Kidney (tissue), 14 donors: ENCODE results near the gene KCP. TPM values are rescaled to one million over a fixed set of nuclear protein-coding genes. Genes with fewer than 3 reads are reported as not detected.

Experiments used
- DNase-seq, 5 donors: peaks; one replicate each; pipeline ENCODE4 v3.0.0-alpha.2; 2013 to 2020
- FAIRE-seq: peaks from 2 replicates; lab custom pipeline; 2012; peaks lifted over from hg19 to GRCh38; lab: Jason Lieb, UNC
- H3K27ac ChIP-seq, 2 donors: one replicate each; pipeline ENCODE4 v1.7.0; 2013; ENCODE audit warnings: low read depth in 2 of 2, low read length in 2 of 2, inconsistent platforms in 1 of 2
- H3K27me3 ChIP-seq: one replicate; pipeline ENCODE4 v1.7.1; 2013; ENCODE audit warnings: low read length, inconsistent platforms; ENCODE audit not compliant: control insufficient read depth, insufficient read depth
- H3K36me3 ChIP-seq, 3 donors: one replicate each; pipeline versions ENCODE4 v1.7.0 to v1.7.1; 2013; ENCODE audit warnings: low read length in 3 of 3, control low read depth in 1 of 3, inconsistent platforms in 1 of 3; ENCODE audit not compliant: insufficient read depth in 3 of 3, control insufficient read depth in 2 of 3
- H3K4me1 ChIP-seq, 3 donors: one replicate each; pipeline versions ENCODE4 v1.7.0 to v1.7.1; 2013; ENCODE audit warnings: low read length in 3 of 3, inconsistent platforms in 1 of 3, low read depth in 1 of 3; ENCODE audit not compliant: control insufficient read depth in 2 of 3, insufficient read depth in 2 of 3
- H3K4me3 ChIP-seq, 3 donors: one replicate each; pipeline versions ENCODE4 v1.7.0 to v1.8.1; 2013; ENCODE audit warnings: low read length in 3 of 3, control low read depth in 1 of 3, inconsistent platforms in 1 of 3
- H3K9ac ChIP-seq, 3 donors: one replicate each; pipeline versions ENCODE4 v1.7.0 to v1.7.1; 2013; ENCODE audit warnings: low read length in 3 of 3, control low read depth in 1 of 3, inconsistent platforms in 1 of 3
- H3K9me3 ChIP-seq, 3 donors: one replicate each; pipeline versions ENCODE4 v1.7.0 to v1.7.1; 2013; ENCODE audit warnings: low read length in 3 of 3, control low read depth in 1 of 3, inconsistent platforms in 1 of 3; ENCODE audit not compliant: control insufficient read depth in 2 of 3, insufficient read depth in 1 of 3
- intact Hi-C: fragments of 100-400 bp; cut with DNase I; formaldehyde crosslinking; loops from one replicate; pipeline ENCODE4 v1.11.1; 2022
- polyA plus RNA-seq: library from polyadenylated mRNA; stranded (reverse); fragments of 350-450 nt; fragmentation: Illumina TruSeq; extraction: RNeasy Lipid Tissue Mini Kit (QIAGEN cat#74804); gene quantifications from one replicate; pipeline ENCODE4 v1.2.3, GENCODE V29; 2014; ENCODE audit warnings: low read depth, low replicate concordance; ENCODE audit not compliant: insufficient read depth
- total RNA-seq: library from RNA; stranded (reverse); fragmentation: NEBNext Ultra II Directional; extraction: Animal tissue kit (Norgen Biotek cat#: 25700); gene quantifications from one replicate; pipeline ENCODE4 v1.2.1, GENCODE V29; 2021
- TF ChIP-seq, protein P1 (sequence below): IDR thresholded peaks from 3 replicates; pipeline ENCODE4 v1.5.1; 2012; ENCODE audit warnings: mild to moderate bottlenecking, moderate library complexity, borderline replicate concordance; ENCODE audit not compliant: insufficient read depth; ENCODE audit errors: extremely low read depth
- donor health status: control.
- donor health status: control.
- donor health status: control.
- donor health status: control.
- donor health status: control.
- donor health status: DM: yes; HTN: yes; CAD: no.
- donor health status: Normal renal cell carcinoma (clear cell type).

The KCP gene
- total and polyA plus RNA-seq, 2 donors from 2014 or later: 7.7 to 44.6 TPM

GRCh38 chr7:128923411-128923800, 12.9 kb upstream of the KCP start:
- Histone ChIP-seq H3K27me3 (no peaks in the 10 kb centered on the region), H3K9ac (no peak overlapping the region), H3K9me3 (no peaks in the 10 kb centered on the region), H3K4me1 (peaks cover 0 to 9% (median 6%) of the 10 kb centered on the region in 3 donors), H3K4me3 (no peak overlapping the region), H3K36me3 (no peaks in the 10 kb centered on the region), H3K27ac (no peak overlapping the region)
- intact Hi-C loops: no loop called here
- no peak for FAIRE-seq
- TF ChIP-seq, protein P1, sequence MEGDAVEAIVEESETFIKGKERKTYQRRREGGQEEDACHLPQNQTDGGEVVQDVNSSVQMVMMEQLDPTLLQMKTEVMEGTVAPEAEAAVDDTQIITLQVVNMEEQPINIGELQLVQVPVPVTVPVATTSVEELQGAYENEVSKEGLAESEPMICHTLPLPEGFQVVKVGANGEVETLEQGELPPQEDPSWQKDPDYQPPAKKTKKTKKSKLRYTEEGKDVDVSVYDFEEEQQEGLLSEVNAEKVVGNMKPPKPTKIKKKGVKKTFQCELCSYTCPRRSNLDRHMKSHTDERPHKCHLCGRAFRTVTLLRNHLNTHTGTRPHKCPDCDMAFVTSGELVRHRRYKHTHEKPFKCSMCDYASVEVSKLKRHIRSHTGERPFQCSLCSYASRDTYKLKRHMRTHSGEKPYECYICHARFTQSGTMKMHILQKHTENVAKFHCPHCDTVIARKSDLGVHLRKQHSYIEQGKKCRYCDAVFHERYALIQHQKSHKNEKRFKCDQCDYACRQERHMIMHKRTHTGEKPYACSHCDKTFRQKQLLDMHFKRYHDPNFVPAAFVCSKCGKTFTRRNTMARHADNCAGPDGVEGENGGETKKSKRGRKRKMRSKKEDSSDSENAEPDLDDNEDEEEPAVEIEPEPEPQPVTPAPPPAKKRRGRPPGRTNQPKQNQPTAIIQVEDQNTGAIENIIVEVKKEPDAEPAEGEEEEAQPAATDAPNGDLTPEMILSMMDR: no peak
- peak in 1 of 5 donors; percentile 17 for DNase-seq

- H3K36me3 ChIP-seq: no peaks in the 10 kb centered on the region
- no peak overlapping the region for H3K4me3 ChIP-seq
- intact Hi-C loops: no loop called here
- no peaks in the 10 kb centered on the region for H3K9me3 ChIP-seq
- H3K9ac ChIP-seq: no peak overlapping the region
- H3K27me3 ChIP-seq: no peaks in the 10 kb centered on the region
- TF ChIP-seq, protein P1: no peak
- H3K27ac ChIP-seq: no peak overlapping the region
- FAIRE-seq: no peak
- H3K4me1 ChIP-seq: peaks cover 0 to 9% (median 6%) of the 10 kb centered on the region in 3 donors
- peak in 1 of 5 donors; percentile 23 for DNase-seq
Observed at GRCh38 chr7:128922496-128923410, 12.2 kb upstream of the KCP start.

DNA sequence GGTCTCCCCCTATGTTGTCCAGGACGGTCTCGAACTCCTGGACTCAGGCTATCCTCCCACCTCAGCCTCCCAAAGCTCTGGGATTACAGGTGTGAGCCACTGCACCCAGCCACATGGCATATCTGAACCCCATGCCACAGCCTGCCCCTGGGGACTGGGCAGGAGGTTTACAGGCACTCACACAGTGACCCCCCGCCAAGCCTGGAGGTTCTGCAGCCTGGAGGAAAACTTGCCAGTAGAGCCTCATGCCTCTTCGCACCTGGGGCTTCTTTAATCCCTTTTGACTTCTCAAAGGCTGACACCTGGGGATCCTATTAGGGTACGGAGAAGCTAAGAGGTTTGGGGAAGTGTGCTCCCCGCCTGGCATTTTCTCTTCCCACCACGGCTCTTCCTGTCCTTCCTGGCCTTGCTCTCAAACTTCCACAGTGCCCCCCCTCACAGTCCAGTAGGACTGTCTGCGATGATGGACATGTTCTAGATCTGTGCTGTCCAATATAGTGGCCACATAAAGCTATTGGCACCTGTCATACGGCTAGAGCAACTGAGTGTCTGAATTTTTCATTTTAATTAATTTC, 11.4 kb upstream of the KCP start:
- no peaks in the 10 kb centered on the region for H3K36me3 ChIP-seq
- DNase-seq (peak in 1 of 5 donors; percentile 29), FAIRE-seq (no peak)
- no peak overlapping the region for H3K27ac ChIP-seq
- H3K4me1 ChIP-seq: peaks cover 0 to 9% (median 6%) of the 10 kb centered on the region in 3 donors
- no peaks in the 10 kb centered on the region for H3K9me3 ChIP-seq
- no peak overlapping the region for H3K9ac ChIP-seq
- TF ChIP-seq, protein P1: no peak
- no peaks in the 10 kb centered on the region for H3K27me3 ChIP-seq
- H3K4me3 ChIP-seq: no peak overlapping the region
- intact Hi-C loops: no loop called here
